Measurements from ENCODE around the gene P2RY12. TPM values are rescaled to one million over a fixed set of nuclear protein-coding genes. Genes with fewer than 3 reads are reported as not detected.
A peak's percentile ranks its signal among the peaks of the same experiment; 100 is the strongest.

The P2RY12 gene
- total RNA-seq, 1 experiment from 2014 or later = not detected

DNA sequence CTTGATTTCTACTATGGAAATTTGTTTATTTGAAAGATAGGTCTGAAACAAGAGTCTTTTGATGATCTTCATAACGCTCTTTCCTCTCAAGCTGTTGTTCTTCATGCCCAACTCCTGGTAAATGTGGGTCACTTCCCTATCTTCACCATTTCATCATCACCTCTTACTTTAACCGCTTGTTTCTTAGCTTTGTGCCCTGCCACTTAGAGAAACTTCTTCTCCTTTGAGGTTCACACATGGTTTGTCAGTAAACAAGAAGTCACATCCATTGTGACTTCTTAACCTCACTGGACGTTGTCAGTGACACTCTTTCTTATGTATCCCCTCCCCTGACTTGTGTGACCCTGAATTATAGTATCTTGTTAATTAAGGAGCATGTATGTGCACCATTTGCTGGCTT is 38.3 kb downstream of the P2RY12 start:
- no peak for DNase-seq (ENCODE audit: low spot score)

GRCh38 chr3:151345859-151346258 is 38.7 kb downstream of the P2RY12 start:
- DNase-seq (ENCODE audit: low spot score) = peak; percentile 36

- DNase-seq (ENCODE audit: low spot score) = no peak
Measured at GRCh38 chr3:151331696-151332095, 52.9 kb downstream of the P2RY12 start.

GRCh38 chr3:151330899-151331298 is 53.7 kb downstream of the P2RY12 start:
- no peak for DNase-seq (ENCODE audit: low spot score)

- no peak for DNase-seq (ENCODE audit: low spot score)
Measured at GRCh38 chr3:151330379-151330778, 54.2 kb downstream of the P2RY12 start.

- no peak for DNase-seq (ENCODE audit: low spot score)
Measured at GRCh38 chr3:151329363-151329762, 55.2 kb downstream of the P2RY12 start, which contains the start of gene P2RY13. TSS of gene P2RY13 (minus strand) at chr3:151329549. CDS start at chr3:151329528, 21 bp downstream.

DNA sequence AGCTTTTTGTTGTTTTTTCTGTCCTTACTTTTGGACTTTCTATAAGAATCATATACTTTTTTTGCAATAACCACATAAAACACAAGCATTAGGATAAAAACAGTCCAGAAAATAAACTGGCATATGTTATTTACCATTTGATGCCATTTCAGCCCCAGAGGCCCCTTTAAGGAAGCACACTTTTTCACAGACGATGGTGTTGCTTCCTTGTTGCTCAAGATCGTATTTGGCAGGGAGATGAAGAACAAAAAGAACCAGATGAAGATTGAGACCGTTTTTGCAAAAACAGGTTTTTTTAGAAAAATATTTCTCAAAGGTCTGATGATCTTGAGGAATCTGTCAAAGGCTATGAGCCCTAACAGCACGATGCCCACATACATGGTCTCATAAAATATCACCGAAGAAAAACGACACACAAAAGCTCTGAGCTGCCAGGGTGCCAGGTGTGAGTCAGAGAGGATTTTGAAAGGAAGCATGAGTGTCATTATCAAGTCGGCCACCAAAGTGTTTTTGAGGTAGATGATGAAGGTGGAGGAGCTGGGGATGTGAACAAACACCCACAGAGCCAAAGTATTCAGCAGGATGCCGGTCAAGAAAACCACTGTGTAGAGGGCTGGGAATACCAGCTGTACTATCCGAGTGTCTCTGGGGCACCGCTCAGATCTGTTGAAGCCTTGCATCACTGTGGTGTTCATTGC is 56.1 kb downstream of the P2RY12 start:
- DNase-seq (ENCODE audit: low spot score) = no peak

DNA sequence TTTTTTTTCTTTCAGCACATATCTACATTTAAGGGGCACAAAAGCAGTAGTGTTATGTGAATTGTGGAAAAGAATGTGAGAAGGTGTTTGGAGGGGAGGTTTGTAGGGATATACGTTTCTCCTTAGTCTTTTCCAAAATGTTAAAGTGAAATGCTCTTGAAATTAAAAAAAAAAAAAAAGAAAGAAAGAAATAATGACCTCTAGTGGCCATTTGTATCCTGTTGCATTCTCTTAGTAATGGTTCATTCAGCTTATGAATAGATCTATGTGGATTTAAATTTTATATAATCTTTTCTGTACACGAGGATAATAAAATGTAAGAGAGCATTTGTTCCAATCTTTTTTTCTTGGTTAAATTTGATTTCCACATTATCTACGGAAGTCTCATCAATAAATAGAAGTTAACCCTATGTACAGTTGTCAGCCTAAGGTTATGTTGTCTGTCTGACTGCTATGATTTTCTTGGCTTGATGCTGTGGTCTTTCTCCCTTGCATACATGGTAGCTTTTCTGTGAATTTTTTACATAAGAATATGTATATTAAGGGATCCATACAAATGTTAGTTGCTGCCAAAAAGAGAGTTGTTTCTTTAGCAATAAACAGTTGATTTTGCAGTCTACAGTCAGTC is 56.9 kb downstream of the P2RY12 start:
- no peak for DNase-seq (ENCODE audit: low spot score)

- no peak for DNase-seq (ENCODE audit: low spot score)
Measured at GRCh38 chr3:151322511-151322910, 62.0 kb downstream of the P2RY12 start.

- no peak for DNase-seq (ENCODE audit: low spot score)
Measured at GRCh38 chr3:151321526-151321925, 63.0 kb downstream of the P2RY12 start.

DNA sequence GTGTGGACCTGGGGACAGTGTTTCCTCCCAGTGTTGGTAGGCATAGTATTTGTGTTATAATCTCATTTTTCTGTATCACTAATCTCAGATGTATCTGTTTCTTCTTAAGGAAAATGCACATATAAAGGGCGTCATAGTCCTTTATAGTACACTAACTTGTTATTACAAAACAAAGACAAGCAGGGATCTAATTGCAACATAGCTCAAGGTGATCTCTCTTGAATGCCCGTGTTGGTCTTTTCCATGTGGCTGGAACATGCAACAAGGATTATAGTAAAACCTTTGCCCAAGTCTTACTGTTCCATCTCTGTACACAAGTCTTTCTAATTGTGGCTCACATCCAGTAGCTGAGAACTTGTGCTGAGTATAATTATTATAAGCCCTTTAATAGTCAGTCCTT is 64.4 kb downstream of the P2RY12 start:
- DNase-seq (ENCODE audit: low spot score) = no peak

- DNase-seq (ENCODE audit: low spot score) = no peak
Measured at GRCh38 chr3:151319628-151320027, 64.9 kb downstream of the P2RY12 start.

- no peak for DNase-seq (ENCODE audit: low spot score)
Measured at GRCh38 chr3:151318991-151319390, 65.6 kb downstream of the P2RY12 start.

- DNase-seq (ENCODE audit: low spot score) = no peak
Measured at GRCh38 chr3:151318313-151318712, 66.2 kb downstream of the P2RY12 start.

DNA sequence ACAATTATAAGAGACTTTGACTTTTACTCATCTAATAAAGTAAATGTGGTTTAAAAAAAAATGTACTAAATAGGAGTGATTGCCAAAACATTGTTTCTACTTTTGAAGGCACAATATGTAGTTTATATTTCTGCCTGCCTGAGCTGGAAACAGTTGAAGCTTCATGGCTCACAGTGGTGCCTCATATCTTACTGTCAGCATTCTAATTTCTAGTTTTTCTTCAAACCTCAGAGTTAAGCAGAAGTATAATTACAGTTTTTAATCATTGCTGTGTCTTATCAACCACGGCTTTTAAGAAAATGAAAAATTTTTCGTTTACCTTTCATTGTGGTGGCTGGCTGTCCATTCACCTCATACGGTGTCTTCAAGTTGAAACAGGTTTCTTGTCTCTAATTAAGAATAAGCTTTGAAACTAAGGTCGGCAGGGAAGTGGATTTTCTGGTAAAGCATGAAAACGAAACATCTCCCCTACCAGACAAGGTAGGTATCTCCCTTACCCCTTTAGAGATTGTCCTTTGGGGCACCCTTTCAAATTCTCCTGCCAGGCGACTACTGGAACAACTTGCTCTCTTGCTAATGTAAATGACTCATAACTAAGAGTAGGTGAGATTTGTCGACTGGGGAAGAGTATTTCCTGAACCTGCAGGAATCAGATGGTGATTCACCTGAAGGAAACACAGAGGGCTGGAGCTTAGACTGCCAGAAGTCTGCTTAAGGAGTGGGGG is 68.1 kb downstream of the P2RY12 start, which contains the start of gene GPR87:
Gene GPR87 (minus strand): TSS at position 554 of the 725 bp plus-strand sequence. CDS start 16,720 bp downstream, outside the sequence.
- no peak for DNase-seq (ENCODE audit: low spot score)

DNA sequence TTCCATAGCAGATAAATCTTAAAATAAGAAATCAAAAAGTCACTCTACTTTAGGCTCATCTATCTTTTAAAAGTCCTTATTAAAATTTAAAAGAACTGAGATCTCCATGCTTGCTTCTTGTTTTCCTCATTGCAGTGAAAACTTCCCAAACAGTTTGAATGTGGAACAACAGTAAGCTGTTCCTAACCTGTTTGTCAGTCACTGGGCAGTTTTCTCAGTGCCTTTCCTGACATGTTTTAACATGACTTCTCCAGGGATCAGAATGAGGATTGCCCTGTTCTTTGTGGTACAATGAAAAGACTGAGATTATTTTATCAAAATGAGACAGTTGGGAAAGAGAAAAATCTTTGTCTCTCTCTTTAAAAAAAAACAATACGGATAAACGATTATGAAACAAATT is 68.7 kb downstream of the P2RY12 start:
- DNase-seq (ENCODE audit: low spot score) = no peak

DNA sequence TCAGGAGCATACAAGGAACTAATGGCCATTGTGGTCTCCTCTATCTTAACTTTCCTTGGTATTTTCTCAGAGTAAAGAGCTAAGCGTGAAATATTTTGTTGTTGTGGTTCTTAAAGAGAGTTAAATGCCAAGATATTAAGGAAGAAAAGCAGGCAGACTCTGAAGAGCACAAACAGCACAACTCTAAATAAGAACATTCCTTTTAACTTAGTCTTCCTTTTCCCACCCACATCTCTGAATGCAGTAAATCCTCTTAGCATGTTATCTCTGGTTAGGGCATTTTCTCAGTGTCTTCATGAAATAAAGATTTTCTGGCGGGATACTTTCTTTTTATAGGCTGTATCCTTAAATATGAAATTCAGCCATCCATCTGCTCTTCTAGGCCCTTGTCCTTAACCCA is 69.4 kb downstream of the P2RY12 start:
- no peak for DNase-seq (ENCODE audit: low spot score)

GRCh38 chr3:151314593-151314992 is 70.0 kb downstream of the P2RY12 start:
- DNase-seq (ENCODE audit: low spot score) = no peak

DNA sequence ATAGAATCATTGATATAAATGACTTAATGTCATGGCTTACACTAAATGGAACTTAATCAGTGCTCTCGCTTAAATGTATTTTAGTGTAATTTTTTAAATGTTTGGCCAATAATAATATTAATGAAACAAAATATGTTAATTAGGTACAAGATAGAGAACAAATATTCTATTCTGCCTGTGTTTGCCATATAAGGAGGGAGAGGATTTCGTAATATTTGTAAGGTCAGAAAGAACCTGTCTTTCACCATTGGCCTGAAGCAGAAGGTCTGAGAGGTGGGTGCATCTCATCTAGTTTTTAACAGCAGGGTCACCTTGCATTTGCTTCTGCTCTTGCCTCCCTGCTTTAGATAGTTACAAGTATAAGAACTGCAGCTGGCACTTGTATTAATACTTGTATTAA is 70.4 kb downstream of the P2RY12 start:
- no peak for DNase-seq (ENCODE audit: low spot score)

GRCh38 chr3:151312972-151313371 is 71.6 kb downstream of the P2RY12 start:
- no peak for DNase-seq (ENCODE audit: low spot score)

- DNase-seq (ENCODE audit: low spot score) = no peak
Measured at GRCh38 chr3:151309566-151309965, 75.0 kb downstream of the P2RY12 start.

DNA sequence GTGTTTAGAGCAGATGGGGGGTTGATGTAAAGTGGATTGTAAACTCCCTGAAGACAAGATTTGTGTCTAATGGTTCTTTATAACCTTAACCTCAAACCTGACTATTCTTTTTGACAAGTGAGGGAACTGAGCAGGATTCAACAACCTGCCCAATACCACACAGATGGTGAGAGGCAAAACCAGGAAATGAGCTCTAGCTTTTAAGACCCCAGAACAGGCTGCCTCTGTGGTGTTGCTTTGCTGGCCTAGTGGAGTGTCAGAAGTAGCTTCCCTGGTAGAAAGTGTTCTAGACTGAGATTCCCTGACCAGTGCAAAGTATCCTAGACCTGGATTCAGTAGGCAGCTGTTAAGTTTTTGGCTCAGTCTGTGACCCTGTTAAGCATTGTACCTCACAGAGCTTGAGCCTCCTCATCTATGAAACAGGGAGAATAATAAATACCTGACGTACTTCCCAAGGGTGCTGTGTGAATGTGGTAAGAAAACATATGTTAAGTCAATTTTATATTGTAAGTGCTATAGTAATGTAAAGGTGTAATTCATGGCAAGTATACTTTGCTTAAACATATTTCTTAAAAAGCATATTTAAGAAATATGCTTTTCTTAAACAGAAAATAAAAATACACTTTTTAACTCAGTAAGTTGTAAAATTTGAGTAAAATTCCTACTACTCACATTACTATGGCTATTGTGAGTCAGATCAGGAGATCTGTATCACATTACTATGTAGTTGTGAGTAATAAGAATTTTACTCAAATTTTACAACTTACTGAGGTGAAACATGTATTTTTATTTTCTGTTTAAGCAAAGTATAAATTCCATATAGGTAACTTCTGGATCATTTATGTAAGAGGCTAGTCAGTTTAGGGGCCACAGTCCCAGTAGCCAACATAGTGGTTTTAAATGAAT is 76.7 kb downstream of the P2RY12 start:
- no peak for DNase-seq (ENCODE audit: low spot score)

Measured in H4 (cell line).